Measurements from ENCODE around the gene LPGAT1. TPM values are rescaled to one million over a fixed set of nuclear protein-coding genes. Genes with fewer than 3 reads are reported as not detected.

LPGAT1 gene
- total and polyA plus RNA-seq, 2 donors from 2014 or later: 7.1 to 67.4 TPM

DNA sequence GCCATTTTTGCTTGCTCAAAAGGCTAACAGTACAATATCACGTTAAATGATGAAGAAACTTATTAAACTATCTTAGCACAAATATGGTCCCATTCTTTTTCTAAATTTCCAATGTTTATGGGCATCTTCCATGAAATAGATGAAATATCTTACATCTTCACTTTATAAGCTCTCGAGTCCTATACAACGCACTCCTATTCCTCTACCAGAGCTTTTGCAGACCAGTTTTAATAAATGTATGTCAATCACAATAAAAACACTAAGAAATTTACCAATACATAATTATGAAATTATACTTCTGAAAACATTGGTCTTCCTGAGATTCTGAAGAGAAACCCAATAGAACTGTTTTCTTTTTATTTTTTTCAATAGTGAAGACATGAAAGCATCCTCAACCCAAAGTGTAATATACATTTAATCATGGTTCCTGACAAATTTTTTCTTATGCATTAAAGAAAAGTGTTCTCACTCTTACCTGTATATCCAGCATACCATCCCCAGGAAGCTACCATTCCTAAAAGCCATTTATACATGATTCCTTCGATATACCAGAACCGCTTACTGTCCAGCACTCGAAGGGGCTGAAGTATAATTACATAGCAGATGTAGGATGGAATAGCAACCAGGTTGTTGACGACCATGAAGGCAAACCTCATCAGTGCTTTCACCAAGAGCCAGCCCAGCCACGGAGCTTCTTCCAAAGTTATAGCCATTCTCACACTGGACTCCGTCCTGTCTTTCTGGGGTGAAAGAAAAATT lies 1.8 kb downstream of the LPGAT1 start:
- intact Hi-C loops (cut with DNase I): no loop called here
- DNase-seq: no peak
- H3K27me3 ChIP-seq (ENCODE audit: control insufficient read depth, insufficient read depth, low read length): no peaks in the 10 kb centered on the region
- H3K36me3 ChIP-seq (ENCODE audit: control insufficient read depth in 2 of 3, insufficient read depth in 3 of 3, low read length in 3 of 3): no peaks in the 10 kb centered on the region
- H3K9ac ChIP-seq (ENCODE audit: low read length in 3 of 3): peak overlapping the region in 1 of 3 donors; percentile 90
- H3K9me3 ChIP-seq (ENCODE audit: control insufficient read depth in 2 of 3, insufficient read depth in 1 of 3, low read length in 3 of 3): no peaks in the 10 kb centered on the region
- TF ChIP-seq CTCF (IDR thresholded peaks at IDR 0.05; ENCODE audit: borderline replicate concordance, extremely low read depth, insufficient read depth): no peak
- peaks cover 0 to 6% (median 0%) of the 10 kb centered on the region in 3 donors for H3K4me1 ChIP-seq (ENCODE audit: control insufficient read depth in 2 of 3, insufficient read depth in 2 of 3, low read depth in 1 of 3, low read length in 3 of 3)
- H3K4me3 ChIP-seq (ENCODE audit: low read length in 3 of 3): peak overlapping the region in 2 of 3 donors; percentile 74 to 86
- H3K27ac ChIP-seq (ENCODE audit: low read depth in 2 of 2, low read length in 2 of 2): no peak overlapping the region
- FAIRE-seq: no peak

DNA sequence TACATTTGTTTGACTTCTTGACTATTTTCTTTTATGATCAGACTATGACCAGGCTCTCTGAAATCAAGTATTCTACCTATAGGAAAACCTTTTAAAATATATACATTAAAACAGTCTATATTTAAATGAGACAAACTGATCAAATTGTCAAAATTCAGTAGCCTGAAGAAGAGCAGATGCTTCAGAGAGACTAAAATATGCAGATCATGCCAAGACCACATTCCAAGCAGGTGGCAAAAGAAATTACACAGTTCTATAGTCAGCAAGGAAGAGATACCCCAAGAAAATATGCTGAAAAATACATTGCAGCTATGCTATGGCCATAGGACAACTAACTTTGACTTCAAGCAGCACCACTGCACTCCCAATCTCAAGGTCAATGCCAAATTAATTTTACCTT lies 3.5 kb downstream of the LPGAT1 start:
- no peaks in the 10 kb centered on the region for H3K27me3 ChIP-seq (ENCODE audit: control insufficient read depth, insufficient read depth, low read length)
- no peak for DNase-seq
- TF ChIP-seq CTCF (IDR thresholded peaks at IDR 0.05; ENCODE audit: borderline replicate concordance, extremely low read depth, insufficient read depth): no peak
- no peak overlapping the region for H3K27ac ChIP-seq (ENCODE audit: low read depth in 2 of 2, low read length in 2 of 2)
- peaks cover 0 to 6% (median 0%) of the 10 kb centered on the region in 3 donors for H3K4me1 ChIP-seq (ENCODE audit: control insufficient read depth in 2 of 3, insufficient read depth in 2 of 3, low read depth in 1 of 3, low read length in 3 of 3)
- no peak overlapping the region for H3K4me3 ChIP-seq (ENCODE audit: low read length in 3 of 3)
- no peak for FAIRE-seq
- peaks cover 0 to 4% (median 0%) of the 10 kb centered on the region in 3 donors for H3K36me3 ChIP-seq (ENCODE audit: control insufficient read depth in 2 of 3, insufficient read depth in 3 of 3, low read length in 3 of 3)
- H3K9ac ChIP-seq (ENCODE audit: low read length in 3 of 3): no peak overlapping the region
- H3K9me3 ChIP-seq (ENCODE audit: control insufficient read depth in 2 of 3, insufficient read depth in 1 of 3, low read length in 3 of 3): no peaks in the 10 kb centered on the region
- intact Hi-C loops (cut with DNase I): no loop called here

- Histone ChIP-seq H3K4me1 (ENCODE audit: control insufficient read depth in 2 of 3, insufficient read depth in 2 of 3, low read depth in 1 of 3, low read length in 3 of 3) (peaks cover 0 to 6% (median 0%) of the 10 kb centered on the region in 3 donors), H3K9ac (ENCODE audit: low read length in 3 of 3) (no peak overlapping the region), H3K27ac (ENCODE audit: low read depth in 2 of 2, low read length in 2 of 2) (no peak overlapping the region), H3K36me3 (ENCODE audit: control insufficient read depth in 2 of 3, insufficient read depth in 3 of 3, low read length in 3 of 3) (peaks cover 0 to 4% (median 0%) of the 10 kb centered on the region in 3 donors), H3K9me3 (ENCODE audit: control insufficient read depth in 2 of 3, insufficient read depth in 1 of 3, low read length in 3 of 3) (no peaks in the 10 kb centered on the region), H3K27me3 (ENCODE audit: control insufficient read depth, insufficient read depth, low read length) (no peaks in the 10 kb centered on the region), H3K4me3 (ENCODE audit: low read length in 3 of 3) (no peak overlapping the region)
- intact Hi-C loops (cut with DNase I): no loop called here
- FAIRE-seq: no peak
- no peak for DNase-seq
- no peak for TF ChIP-seq CTCF (IDR thresholded peaks at IDR 0.05; ENCODE audit: borderline replicate concordance, extremely low read depth, insufficient read depth)
Measured at GRCh38 chr1:211825980-211826379, 4.6 kb downstream of the LPGAT1 start.
